ENCODE results near the gene RASGRP4.
"Not testable (repeated sequence)": the region's sequence is repeated elsewhere in the genome, so short reads cannot be mapped to it uniquely, and the experiment has no call there.

DNA sequence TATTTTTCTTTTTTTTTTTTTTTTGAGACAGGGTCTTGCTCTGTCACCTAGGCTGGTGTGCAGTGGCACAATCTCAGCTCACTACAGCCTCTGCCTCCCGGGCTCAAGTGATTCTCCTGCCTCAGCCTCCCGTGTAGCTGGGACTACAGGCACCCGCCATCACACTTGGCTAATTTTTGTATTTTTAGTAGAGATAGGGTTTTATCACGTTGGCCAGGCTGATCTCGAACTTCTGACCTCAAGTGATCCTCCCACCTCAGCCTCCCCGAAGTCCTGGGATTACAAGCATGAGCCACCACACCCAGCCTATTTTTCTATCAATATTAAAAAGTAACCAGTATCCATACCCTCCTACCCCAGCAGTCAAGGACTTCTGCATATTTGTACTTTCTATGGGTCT, 15.6 kb downstream of the RASGRP4 start:
- TF ChIP-seq EP300, POLR2A (IDR thresholded peaks at IDR 0.05): not testable (repeated sequence)
- TF ChIP-seq, protein P1, sequence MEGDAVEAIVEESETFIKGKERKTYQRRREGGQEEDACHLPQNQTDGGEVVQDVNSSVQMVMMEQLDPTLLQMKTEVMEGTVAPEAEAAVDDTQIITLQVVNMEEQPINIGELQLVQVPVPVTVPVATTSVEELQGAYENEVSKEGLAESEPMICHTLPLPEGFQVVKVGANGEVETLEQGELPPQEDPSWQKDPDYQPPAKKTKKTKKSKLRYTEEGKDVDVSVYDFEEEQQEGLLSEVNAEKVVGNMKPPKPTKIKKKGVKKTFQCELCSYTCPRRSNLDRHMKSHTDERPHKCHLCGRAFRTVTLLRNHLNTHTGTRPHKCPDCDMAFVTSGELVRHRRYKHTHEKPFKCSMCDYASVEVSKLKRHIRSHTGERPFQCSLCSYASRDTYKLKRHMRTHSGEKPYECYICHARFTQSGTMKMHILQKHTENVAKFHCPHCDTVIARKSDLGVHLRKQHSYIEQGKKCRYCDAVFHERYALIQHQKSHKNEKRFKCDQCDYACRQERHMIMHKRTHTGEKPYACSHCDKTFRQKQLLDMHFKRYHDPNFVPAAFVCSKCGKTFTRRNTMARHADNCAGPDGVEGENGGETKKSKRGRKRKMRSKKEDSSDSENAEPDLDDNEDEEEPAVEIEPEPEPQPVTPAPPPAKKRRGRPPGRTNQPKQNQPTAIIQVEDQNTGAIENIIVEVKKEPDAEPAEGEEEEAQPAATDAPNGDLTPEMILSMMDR (IDR thresholded peaks at IDR 0.05): not testable (repeated sequence)

Measured in suprapubic skin (tissue), 3 donors.